Measurements from ENCODE around the gene ASCL3.
"Not testable (repeated sequence)": the region's sequence is repeated elsewhere in the genome, so short reads cannot be mapped to it uniquely, and the experiment has no call there.

Gene ASCL3, protein sequence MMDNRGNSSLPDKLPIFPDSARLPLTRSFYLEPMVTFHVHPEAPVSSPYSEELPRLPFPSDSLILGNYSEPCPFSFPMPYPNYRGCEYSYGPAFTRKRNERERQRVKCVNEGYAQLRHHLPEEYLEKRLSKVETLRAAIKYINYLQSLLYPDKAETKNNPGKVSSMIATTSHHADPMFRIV

DNA sequence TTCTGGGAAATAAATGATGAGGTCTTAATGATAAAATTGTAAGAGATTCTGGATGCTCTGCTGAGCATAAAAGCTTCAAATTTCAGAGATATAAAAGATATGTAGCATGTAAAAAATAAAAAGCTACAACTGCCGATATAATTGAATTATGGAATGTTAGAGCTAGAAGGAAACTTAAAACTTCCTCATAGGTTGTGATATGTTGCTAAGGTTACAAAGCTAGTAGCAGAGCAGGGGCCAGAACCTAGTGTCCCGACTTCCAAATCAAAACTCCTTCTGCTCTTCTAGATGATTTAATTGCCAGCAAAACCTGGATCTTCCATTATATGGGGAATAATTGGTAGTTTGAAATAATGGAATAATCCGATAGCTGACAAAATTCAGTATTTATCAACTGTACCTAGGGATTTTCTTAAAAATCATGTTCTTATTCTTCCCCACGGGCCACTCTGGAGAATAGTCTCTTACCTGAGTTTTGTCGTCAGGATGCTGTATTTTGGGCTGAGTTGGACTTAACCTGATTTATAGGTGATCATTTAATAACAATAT lies at the start of gene ASCL3:
Gene ASCL3 (minus strand): TSS at position 499 of the 549 bp plus-strand sequence. CDS start 4,855 bp downstream, outside the sequence.
- DNase-seq = no peak

DNA sequence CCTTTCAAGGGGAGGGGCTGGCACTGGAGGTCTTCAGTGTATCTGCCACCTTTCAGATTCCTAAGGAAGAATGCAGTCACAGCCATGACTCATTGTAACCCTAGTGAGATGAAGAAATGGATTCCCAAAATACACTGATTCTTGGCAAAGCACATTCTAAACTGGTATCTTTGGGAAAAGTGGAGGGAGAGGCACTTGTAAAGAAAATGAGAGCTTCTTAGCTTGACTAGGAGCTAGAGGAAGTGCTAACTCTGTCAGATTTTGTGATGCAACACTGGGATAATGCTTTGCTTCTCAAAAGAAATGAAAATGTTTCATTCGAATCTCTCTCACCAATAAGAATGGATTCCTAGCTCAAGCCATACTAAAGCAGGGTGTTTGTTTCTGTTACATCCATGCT lies 46.6 kb upstream of the ASCL3 start:
- no peak for DNase-seq

DNA sequence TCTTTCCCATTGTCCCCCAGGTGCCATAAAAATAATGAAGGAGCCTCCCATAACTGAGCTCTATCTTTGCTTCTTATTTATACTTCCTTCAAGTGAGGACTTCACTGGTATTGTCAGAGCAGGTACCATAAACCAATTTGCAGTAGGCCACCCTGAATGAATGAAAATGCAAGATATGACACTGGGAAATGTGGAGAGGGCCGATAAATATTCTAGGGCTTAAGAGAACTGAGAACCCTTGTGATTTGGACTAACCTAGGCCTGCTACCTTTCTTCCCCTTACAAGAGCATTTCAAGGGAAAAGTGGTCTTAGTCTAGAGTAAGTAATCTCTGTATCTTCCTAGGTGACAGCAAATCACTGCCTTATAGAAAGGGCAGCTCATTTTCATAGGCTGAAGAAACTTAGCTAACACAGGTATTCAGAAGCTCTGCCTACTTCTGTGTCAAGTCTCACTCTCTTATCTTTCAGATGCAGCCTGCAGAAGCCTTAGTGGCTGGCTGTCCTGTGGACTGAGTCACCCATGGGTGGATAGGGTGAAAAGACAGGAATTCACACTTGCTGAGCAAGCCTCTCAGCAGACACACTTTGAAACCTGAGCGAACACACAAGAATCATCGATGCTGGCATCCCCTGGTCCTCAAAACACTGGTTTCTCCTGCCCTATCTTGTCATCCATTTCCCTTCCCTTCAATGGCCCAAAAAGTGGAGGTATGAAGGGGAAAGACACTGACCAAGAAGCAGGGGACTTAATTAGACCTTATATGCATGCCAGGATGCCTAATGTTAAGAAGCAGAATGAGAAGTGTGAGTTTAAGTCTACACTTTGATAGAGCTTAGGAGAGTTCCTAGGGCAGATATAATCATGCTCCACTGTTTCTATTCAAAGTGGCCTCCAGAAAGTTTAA lies 45.8 kb upstream of the ASCL3 start:
- no peak for DNase-seq

DNA sequence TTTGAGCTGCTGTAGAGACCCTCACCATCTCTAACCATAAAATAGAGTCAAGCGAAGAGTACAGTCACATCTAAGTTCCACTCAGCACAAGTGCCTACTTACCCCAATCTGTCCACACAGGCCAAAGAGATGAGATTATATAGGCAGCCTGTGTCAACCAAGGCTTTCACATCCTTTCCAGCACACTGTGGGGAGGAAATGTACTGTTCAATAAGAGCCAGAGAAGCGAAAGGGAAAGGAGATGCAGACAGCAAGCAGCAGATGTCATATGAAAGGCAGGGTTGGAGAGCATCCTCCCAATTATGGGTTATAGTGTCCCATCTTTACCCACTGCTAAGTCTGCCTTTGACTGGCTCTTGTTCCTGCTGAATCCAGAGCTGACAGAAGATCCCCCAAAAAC lies 44.6 kb upstream of the ASCL3 start:
- no peak for DNase-seq

DNA sequence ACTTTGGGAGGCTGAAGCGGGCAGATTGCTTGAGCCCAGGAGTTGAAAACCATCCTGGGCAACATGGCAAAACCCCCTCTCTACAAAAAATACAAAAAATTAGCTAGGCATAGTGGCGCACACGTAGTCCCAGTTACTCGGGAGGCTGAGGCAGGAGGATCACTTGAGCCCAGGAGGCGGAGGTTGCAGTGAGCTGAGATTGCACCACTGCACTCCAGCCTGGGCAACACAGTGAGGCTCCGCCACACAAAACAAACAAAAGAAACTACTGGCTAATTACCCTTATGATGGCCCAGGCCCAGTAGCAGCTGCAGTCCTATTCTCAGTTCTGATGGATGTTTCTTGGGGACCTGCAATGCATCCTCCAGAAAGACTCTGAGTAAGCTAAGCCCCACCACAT lies 44.0 kb upstream of the ASCL3 start:
- not testable (repeated sequence) for DNase-seq

DNA sequence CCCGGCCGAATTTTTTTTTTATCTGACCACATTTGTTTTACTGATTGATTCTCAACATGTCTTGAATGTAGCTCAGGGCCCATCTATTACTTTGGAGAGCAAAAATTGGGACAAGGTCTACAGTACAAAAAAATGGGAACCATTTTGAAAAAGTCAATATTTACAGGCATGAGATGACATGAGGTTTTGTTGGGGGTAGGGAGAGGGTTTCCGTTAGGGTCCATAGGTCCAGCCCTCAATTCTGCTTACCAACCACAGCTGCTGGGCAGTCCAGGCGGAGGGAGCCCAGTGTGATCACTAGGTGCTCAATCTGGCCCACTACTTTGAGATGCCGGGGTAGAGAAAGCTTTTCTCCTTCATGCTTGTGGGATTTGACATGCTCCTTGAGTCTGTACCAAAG lies 42.6 kb upstream of the ASCL3 start:
- no peak for DNase-seq

DNA sequence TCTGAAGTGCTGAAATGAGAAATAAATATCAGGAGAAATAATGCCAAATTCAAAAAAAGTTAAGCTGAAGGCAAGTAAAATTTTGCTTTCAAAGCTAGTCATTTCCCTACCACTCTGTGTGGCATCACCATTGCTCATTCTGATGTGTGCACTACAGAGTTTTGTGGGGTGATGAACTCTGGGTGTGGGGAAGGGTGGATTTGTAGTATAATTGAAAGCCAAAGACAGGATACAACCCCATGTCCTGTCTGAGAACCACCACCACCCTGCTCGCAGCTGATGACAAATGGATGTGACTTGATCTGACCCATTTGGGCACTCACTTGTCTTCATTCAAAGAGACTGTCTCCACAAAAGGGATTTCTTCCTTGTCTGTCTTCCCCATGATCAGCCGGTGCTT lies 40.7 kb upstream of the ASCL3 start:
- no peak for DNase-seq

DNA sequence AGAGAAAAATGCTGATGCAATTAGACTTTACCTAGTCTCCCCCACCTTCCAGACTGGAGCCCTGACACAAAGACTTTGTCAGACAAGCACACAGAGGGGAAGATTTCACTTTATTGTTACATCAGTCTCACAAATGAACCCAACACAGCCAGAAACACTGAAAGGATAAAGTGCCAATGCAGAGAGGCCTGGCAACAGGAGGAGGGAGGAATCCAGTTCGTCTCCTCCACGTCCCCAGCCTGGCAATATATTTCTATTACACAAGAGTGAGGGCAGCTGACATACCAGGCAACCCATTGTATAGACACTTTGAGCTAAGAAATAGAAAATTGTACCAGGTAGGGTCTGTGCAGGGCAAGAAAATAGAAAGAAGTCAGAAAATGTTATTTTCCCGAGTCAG lies 37.7 kb upstream of the ASCL3 start:
- DNase-seq = no peak

DNA sequence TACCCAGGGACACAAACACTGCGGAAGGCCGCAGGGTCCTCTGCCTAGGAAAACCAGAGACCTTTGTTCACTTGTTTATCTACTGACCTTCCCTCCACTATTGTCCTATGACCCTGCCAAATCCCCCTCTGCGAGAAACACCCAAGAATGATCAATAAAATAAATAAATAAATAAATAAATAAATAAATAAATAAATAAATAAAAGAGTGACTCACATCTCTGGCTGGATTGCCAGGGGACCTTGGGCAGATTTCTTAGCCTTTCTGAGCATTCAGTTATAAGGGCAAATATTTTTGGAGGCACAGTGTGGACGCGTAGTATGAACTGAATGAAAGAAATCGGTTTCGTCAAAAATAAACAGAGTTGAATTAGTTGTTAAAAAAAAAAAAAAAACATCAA lies 36.5 kb upstream of the ASCL3 start:
- not testable (repeated sequence) for DNase-seq

DNA sequence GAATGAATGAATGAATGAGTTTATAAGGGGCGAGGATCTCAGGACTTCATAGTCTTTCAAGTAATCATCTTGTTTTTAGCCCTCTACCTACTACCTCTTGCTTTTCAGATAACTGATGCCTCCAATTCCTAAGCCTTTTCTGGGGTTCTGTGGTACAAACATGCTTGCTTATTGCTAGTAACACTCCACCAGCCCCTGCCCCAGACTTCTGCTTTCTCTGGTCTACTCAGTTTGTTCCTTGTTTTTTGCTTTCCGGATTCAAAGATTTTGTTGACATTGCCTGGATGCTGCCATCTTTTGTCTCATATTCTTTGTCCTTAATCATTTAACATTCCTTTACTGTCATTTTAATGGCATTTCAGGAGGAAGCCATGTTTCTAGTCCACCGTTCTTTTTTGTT lies 30.3 kb upstream of the ASCL3 start:
- DNase-seq = no peak

DNA sequence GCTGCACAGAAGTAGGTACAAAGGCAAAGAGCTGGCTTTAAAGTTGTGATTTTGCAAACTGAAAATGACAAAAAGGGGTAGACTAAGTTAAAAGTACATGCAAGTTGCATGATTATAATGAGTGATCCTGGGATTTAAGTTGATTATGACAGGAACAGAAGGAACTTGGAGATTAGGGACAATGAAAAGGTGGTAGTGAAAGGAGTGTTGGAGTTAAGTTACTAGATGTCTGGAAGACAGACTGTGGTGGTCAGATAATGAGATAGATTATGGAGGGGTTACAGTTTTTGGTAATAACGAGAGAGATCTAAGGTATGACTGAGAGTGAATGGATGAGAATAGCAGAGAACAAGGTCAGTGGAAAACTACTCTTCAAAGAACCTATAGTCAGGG lies 29.1 kb upstream of the ASCL3 start:
- no peak for DNase-seq

DNA sequence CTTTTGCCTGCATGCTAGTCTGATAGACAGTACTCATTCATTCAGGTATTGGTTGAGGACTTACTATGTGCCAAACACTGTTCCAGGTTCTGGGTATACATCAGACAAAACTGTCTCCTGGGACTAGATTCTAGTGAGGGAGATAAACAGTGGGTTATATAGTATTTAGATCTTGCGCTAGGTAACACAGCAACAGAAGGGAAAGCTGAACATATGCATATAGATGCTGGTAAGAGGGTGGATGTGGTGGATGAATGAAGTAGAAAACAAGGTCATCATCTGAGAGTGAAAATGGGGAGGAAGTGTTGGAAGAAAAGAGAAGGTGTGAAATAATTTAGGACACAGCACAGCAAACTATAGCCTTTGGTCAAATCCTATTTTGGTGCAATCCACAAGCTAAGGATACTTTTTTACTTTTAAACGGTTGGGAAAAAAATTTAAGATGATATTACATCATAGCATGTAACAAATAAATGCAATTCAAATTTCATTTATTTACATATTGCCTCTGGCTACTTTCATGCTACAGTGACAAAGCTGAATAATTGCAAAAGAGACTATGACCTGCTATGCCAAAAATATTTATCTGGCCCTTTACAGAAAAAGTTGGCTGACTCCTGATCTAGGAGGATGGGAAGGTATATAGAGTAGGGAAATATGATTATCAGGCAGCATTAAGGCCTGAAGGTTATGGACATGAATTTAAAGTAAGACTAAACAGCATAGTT lies 28.5 kb upstream of the ASCL3 start:
- no peak for DNase-seq

DNA sequence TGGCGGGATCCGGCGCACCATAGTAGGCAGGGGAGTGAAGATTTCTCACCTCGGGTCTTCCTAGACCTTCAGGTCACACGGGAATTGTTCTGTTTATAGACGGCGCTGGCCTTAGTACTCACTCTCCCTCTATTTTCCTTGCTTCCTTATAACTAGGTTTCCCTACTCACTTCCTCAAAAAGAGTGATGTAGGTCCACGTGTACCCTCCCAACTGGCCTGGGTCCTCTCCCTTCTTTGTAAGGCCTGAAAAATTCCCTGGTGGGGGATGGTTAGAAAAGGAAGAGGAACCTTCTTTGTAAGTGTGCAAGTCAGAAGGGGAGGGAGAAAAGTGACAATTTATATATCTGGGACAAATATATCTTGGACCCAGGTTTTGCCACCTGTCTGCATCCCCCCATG lies 24.4 kb upstream of the ASCL3 start:
- no peak for DNase-seq

DNA sequence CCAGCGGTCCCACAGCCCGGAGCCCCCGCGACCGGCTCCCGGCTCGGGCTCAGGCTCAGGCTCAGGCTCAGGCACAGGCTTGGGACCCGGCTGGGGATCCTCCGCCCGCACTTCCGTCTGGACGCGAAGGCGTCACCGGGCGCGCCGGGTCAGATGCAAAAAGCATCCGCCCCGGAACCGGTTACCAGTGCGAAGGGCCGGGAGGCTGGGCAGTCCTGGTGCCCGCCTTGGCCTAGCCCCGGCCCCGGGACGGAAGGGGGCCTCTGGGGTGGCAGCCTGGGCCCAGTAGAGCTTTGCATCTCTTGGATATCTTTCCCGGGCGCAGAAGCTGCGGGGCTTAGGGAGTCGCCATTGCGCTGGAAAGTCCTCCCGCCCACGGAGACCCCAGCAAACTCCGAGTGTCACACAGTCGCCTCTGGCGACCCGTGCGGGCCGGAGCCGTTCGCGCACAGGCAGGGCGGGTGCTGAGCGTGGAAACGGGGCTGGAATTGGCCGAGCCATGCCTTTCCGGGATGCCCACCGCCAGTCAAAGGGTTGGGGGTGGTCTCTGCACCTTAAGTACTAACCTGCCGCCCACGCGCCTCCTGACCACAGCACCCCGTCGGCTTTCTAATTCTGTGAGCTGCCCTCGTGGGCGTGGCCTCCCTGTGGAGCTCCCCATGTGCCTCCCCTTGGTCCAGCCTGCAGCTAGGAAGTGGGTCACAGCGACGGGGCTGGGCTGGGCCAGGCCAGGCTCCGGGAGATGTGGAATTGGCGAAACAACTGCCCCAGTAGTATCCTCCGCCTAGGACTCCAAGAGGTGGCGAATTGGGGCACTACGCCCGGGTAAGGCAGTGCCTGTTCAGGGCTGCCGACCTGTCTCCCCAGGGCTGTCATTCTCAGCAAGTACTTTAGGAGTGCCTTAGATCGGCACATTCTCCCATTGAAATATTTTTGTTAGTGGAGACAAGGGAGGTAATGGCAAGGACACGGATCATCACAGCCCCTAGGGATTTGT lies 21.8 kb upstream of the ASCL3 start, which contains the start of gene TMEM9B:
Gene TMEM9B (minus strand): TSS at position 119 of the 997 bp plus-strand sequence. CDS start 129 bp downstream, outside the sequence.
- DNase-seq = no peak

DNA sequence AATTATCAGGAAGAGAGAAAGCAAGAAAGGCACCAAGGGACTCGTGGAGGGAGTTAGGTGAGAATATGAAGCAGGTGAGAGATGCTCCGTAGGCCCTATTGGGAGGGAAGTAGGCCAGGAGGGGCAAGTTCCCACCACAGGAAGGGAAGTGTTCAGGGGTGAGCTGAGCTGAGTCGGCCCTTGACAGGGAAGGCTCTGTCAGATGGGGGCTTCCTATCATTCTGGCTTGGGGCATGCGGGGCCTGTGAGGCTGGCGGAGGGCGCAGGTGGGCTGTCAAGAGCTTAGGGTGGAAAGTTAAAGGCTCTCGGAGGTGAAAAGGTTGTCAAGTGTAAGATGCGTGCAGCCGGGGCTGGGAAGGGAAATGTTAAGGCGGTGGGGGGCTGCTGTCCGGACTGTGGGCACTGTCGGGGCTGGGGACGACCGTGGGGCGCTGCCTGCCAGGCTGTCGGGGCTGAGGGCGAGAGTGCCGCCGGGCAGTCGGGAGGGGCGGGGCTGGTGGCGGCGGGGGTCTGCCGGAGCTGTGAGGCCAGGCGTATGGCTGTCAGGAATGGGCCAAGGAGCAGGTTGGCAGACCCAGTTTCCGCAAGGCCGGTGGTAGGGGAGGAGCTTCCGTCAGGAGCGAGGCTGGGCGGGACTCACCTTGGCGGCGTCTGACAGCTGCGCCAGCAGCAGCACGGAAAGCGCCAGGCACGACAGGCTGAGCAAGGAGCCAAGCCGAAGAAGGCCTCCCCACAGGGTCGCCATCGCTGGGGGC lies 20.9 kb upstream of the ASCL3 start:
- no peak for DNase-seq

DNA sequence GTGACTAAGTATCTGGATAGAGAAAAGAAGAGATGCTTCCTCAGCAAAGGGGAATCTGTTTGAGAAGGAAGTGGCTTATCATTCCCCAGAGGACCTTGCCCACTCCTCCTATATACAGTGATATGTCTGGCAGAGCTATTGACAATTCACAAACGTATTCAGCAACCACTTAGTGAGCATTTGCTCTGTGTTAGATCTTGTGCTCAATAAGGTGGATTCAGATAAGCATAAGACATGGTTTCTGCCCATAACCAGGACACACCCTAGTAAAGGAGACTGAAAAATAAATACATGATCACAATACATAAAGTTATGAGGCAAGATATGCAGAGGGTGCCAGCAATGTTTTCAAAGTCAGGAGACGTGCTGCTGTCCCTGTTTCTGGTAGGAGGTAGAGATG lies 20.0 kb upstream of the ASCL3 start:
- DNase-seq = no peak

DNA sequence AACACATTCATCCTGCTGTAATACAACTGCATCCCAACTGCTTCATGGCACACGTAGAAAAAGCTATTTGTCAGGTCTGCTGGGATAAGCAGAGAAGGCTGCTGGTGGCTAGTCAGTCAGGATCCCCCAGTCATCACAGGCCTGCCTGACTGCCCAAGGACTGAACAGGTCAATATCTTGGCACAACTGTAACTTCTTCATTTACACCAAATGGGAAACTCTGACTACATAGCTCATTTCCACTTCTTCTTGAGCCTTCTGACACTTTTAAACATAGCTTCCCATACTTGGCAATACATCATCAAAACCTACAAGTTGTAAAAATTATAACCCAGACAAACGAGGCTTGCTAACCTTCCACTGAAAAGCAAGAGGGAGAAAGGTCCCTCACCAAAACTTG lies 18.6 kb upstream of the ASCL3 start:
- no peak for DNase-seq

DNA sequence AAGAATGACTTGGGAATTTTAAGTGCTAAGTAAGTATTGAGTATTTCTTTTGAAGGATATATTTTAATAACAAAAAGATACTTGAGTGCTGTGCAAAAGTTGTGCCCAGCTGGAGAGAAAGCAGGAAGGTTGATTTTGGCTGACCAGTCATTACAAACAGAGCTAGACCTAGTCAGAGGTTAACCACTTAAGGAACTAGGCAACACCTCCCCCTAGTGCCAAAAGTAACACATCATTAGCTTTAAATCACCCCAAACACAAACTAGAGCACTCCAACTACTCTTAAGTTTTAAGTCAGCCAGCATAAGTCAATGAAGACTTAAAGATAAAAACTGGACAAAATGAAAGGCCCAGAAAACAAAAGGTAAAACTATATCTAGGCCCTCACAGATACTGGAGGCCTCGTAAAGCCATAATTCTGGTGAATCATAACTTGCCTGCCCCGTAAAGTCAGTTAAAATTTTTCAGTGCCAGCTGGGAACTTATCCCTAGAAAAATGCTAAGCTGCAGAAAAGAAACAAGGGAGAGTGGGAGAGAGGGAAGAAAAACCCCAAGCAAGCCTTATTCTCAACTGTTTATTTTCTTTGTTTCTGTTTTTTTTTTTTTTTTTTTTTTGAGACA lies 16.8 kb upstream of the ASCL3 start:
- DNase-seq = no peak

DNA sequence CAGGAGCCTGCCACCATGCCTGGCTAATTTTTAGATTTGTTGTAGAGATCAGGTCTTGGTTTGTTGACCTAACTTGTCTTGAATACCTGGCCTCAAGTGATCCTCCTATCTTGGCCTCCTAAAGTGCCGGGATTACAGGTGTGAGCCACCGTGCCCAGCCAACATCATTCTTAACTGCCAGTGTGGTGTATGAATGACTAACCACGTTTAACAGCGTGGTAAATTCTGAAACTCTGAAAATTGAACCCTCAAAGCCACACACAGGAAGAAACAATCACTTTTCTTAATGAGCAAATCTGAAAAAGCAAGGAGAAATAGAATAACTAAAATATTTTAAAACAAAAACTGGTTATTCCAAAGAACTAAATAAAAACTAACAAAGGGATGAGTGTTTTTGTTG lies 14.0 kb upstream of the ASCL3 start:
- DNase-seq = no peak

DNA sequence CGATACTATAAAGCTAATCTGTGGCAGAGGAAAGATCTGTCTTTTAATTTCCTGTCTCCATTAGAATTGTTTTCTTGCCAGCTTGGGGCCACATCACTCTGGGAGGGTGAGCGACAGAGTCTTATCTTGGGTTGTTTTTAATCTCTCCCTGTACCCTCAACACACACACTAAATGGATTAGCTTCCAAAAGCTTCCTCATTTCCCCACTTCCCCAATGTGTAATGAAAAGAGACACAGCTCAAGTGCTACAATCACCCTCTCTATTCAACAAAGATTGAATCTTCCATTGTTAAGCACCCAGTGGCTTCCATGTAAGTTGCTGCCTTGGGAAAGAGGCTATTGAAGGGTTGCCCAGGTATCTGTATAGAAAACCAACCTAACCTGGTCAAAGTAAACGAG lies 6.1 kb upstream of the ASCL3 start:
- no peak for DNase-seq
